Heart left ventricle (tissue), 16 donors: ENCODE measurements around the gene CST1. TPM values are rescaled to one million over a fixed set of nuclear protein-coding genes. Genes with fewer than 3 reads are reported as not detected.
"Not testable (repeated sequence)": the region's sequence is repeated elsewhere in the genome, so short reads cannot be mapped to it uniquely, and the experiment has no call there.

Experiments used
- ATAC-seq, 4 donors: fragments of 200-7000 bp; cut with Tn5 transposase; one replicate each; pipeline ENCODE4 v1.9.1; 2020 to 2022; ENCODE audit warnings: moderate library complexity in 4 of 4, mild to moderate bottlenecking in 3 of 4, moderate number of reproducible peaks in 1 of 4
- DNase-seq, 5 donors: peaks; one replicate each; pipeline ENCODE4 v3.0.0-alpha.2; 2020
- H3K27ac ChIP-seq, 12 donors: fragments of 200-600 bp; sonication (generic) in 4 of 12; one replicate each; pipeline versions ENCODE4 v1.5.0 to v1.8.0; 2016 to 2022; ENCODE audit warnings: mild to moderate bottlenecking in 2 of 12
- H3K27me3 ChIP-seq, 9 donors: fragments of 200-600 bp; sonication (generic) in 2 of 9; one replicate each; pipeline versions ENCODE4 v1.5.1 to v1.8.0; 2016 to 2022; ENCODE audit warnings: mild to moderate bottlenecking in 3 of 9
- H3K36me3 ChIP-seq, 9 donors: fragments of 200-600 bp; sonication (generic) in 2 of 9; one replicate each; pipeline versions ENCODE4 v1.5.0 to v1.8.0; 2018 to 2022; ENCODE audit warnings: mild to moderate bottlenecking in 2 of 9
- H3K4me1 ChIP-seq, 12 donors: fragments of 200-600 bp; sonication (generic) in 4 of 12; one replicate each; pipeline versions ENCODE4 v1.5.0 to v1.8.0; 2016 to 2022; ENCODE audit warnings: mild to moderate bottlenecking in 3 of 12
- H3K4me3 ChIP-seq, 12 donors: fragments of 200-600 bp; sonication (generic) in 4 of 12; one replicate each; pipeline versions ENCODE4 v1.5.0 to v1.8.0; 2017 to 2022; ENCODE audit warnings: mild to moderate bottlenecking in 9 of 12, moderate library complexity in 4 of 12
- H3K9me3 ChIP-seq, 12 donors: fragments of 200-600 bp; sonication (generic) in 4 of 12; one replicate each; pipeline versions ENCODE4 v1.5.0 to v1.8.0; 2016 to 2022; ENCODE audit warnings: mild to moderate bottlenecking in 1 of 12
- CTCF ChIP-seq, 12 donors: fragments of 200-600 bp; sonication (generic) in 4 of 12; IDR thresholded peaks; one replicate each; pipeline versions ENCODE4 v1.5.0 to v1.8.0; 2018 to 2022; ENCODE audit warnings: antibody characterized with exemption in 12 of 12, mild to moderate bottlenecking in 5 of 12
- POLR2A ChIP-seq, 2 donors: fragments of 450-650 bp; IDR thresholded peaks; one replicate each; pipeline ENCODE4 v1.6.1; 2017; ENCODE audit warnings: antibody characterized with exemption in 2 of 2, mild to moderate bottlenecking in 2 of 2, moderate library complexity in 2 of 2
- WGBS, 4 donors: extraction: QIAGEN DNeasy Blood & Tissue Kit in 2 of 4; methylation state at CpG; one replicate each; pipeline versions ENCODE4 v1.1.5 to v1.1.7; 2013 to 2018; 5-methylcytosine and 5-hydroxymethylcytosine counted together
- intact Hi-C, 10 donors: fragments of 100-400 bp; cut with DNase I; formaldehyde crosslinking; loops; one replicate each; pipeline versions ENCODE4 v1.11.1 to v1.14.2; 2022
- polyA plus RNA-seq, 2 donors: library from polyadenylated mRNA; stranded (reverse); fragments of 200-250 nt; gene quantifications; one replicate each; pipeline ENCODE4 v1.2.3, GENCODE V29; 2013
- total RNA-seq, 9 donors: library from RNA; depleted of rRNA in 2 of 9; stranded (reverse); fragments of >200 nt in 2 of 9; fragmentation: NEBNext Ultra II Directional in 3 of 9; extraction: Animal tissue kit (Norgen Biotek cat#: 25700) in 3 of 9; gene quantifications; one replicate each; pipeline versions ENCODE4 v1.1.0 to v1.2.4, GENCODE V29; 2016 to 2023
- donor health status: ischemic (EF 13 %, LVEDD 7.1; RV severe dilation, severe dysfunction).
- donor health status: healthy with polysubstance abuse.
- donor health status: DM: no; HTN: yes; CAD: no.
- donor health status: DM: no; HTN: no; CAD: no.
- donor health status: ischemic (EF 25% LVEDD 6.9; RV normal size, moderate dysfunction).
- donor health status: ischemic (EF 25% LVEDD 5.7; RV mildly dilated, moderate dysfunction).
- donor health status: healthy.
- donor health status: DM: yes; HTN: yes; CAD: no.
- donor health status: ischemic (EF 35%, LVEDD 5.7; RV mildly dilated, moderate dysfunction).
- donor health status: nonischemic (EF 11% LVEDD 7.7; RV severe dilation, severe dysfunction).
- donor health status: DM: yes; HTN: yes; CAD: no.
- donor health status: PGD.
- donor health status: ischemic (EF 29% LVEDD 5.4; RV normal size, mild dysfunction).
- donor health status: nonischemic (EF 23%, LVEDD 6.1; RV moderate dilation, normal function).

Gene CST1
- total and polyA plus RNA-seq, 11 donors = not detected

GRCh38 chr20:23794065-23794464 lies 43.3 kb upstream of the CST1 start:
- TF ChIP-seq POLR2A (IDR thresholded peaks at IDR 0.05) (no peak), CTCF (IDR thresholded peaks at IDR 0.05) (no peak)
- no peak for ATAC-seq
- H3K4me3 ChIP-seq = no peak overlapping the region
- 77 to 90% (median 85%) methylated on average over 7 of the region's 7 CpGs for WGBS, 4 donors
- no peaks in the 10 kb centered on the region for H3K4me1 ChIP-seq
- H3K27ac ChIP-seq = no peak overlapping the region
- H3K36me3 ChIP-seq = no peaks in the 10 kb centered on the region
- no peak for DNase-seq
- no peaks in the 10 kb centered on the region for H3K9me3 ChIP-seq
- peaks cover 0 to 11% (median 0%) of the 10 kb centered on the region in 9 donors for H3K27me3 ChIP-seq
- intact Hi-C loops = no loop called here

GRCh38 chr20:23783447-23783846 lies 32.7 kb upstream of the CST1 start:
- intact Hi-C loops = loop anchor here in 1 of 10 donors (5.0 kb wide), 1 partner anchor 341 kb away; no protein-coding TSS in a partner anchor
- no peak for DNase-seq
- Histone ChIP-seq H3K4me1 (no peaks in the 10 kb centered on the region), H3K27ac (no peak overlapping the region), H3K36me3 (no peaks in the 10 kb centered on the region), H3K4me3 (no peak overlapping the region), H3K27me3 (peaks cover 0 to 7% (median 0%) of the 10 kb centered on the region in 9 donors), H3K9me3 (peaks cover 0 to 4% (median 0%) of the 10 kb centered on the region in 12 donors)
- no peak for ATAC-seq
- WGBS, 4 donors = 94 to 100% (median 96%) methylated on average over 1 of the region's 1 CpG
- TF ChIP-seq CTCF (IDR thresholded peaks at IDR 0.05) (no peak), POLR2A (IDR thresholded peaks at IDR 0.05) (no peak)

- TF ChIP-seq POLR2A (IDR thresholded peaks at IDR 0.05) = no peak
- TF ChIP-seq CTCF (IDR thresholded peaks at IDR 0.05) = peak; percentile 32 to 56 (median 53)
- Histone ChIP-seq H3K27me3 (peaks cover 0 to 7% (median 0%) of the 10 kb centered on the region in 9 donors), H3K27ac (no peak overlapping the region), H3K4me1 (no peaks in the 10 kb centered on the region), H3K9me3 (peaks cover 0 to 4% (median 0%) of the 10 kb centered on the region in 12 donors), H3K4me3 (no peak overlapping the region), H3K36me3 (no peaks in the 10 kb centered on the region)
- WGBS, 4 donors = 34 to 80% (median 60%) methylated on average over 6 to 8 of the region's 8 CpGs
- no peak for DNase-seq
- intact Hi-C loops = loop anchor here in 1 of 10 donors (5.0 kb wide), 1 partner anchor 340 kb away; no protein-coding TSS in a partner anchor
- ATAC-seq = peak in 3 of 4 donors; percentile 65 to 75 (median 69)
Observed at GRCh38 chr20:23782366-23782983, 31.7 kb upstream of the CST1 start.

- DNase-seq, H3K27ac ChIP-seq, intact Hi-C loops, H3K36me3 ChIP-seq, H3K4me1 ChIP-seq, ATAC-seq, H3K4me3 ChIP-seq, H3K27me3 ChIP-seq, H3K9me3 ChIP-seq: not testable (repeated sequence)
Observed at GRCh38 chr20:23778676-23779075, 27.9 kb upstream of the CST1 start.

- H3K27me3 ChIP-seq, H3K4me1 ChIP-seq, H3K4me3 ChIP-seq, DNase-seq, ATAC-seq, H3K9me3 ChIP-seq, H3K36me3 ChIP-seq, H3K27ac ChIP-seq, intact Hi-C loops: not testable (repeated sequence)
- WGBS, 4 donors = 74 to 87% (median 79%) methylated on average over 5 to 8 of the region's 8 CpGs
Observed at GRCh38 chr20:23777380-23777779, 26.6 kb upstream of the CST1 start.
